ENCODE results near the gene SMARCB1. TPM values are rescaled to one million over a fixed set of nuclear protein-coding genes. Genes with fewer than 3 reads are reported as not detected.

SMARCB1 gene
- total RNA-seq, 1 donor from 2014 or later, result 99.8 TPM

GRCh38 chr22:23764899-23765881, 21.6 kb upstream of the SMARCB1 start:
- DNase-seq (ENCODE audit: low spot score), result no peak

GRCh38 chr22:23767303-23767672, 19.5 kb upstream of the SMARCB1 start:
- Mint-ChIP-seq H3K27ac (peak overlapping the region; percentile 55), H3K27me3 (ENCODE audit: insufficient read depth) (peaks cover 6% of the 10 kb centered on the region), H3K4me3 (peak overlapping the region; percentile 81), H3K4me1 (ENCODE audit: low read depth) (peaks cover 29% of the 10 kb centered on the region), H3K36me3 (ENCODE audit: low read depth) (peaks cover 9% of the 10 kb centered on the region), H3K9me3 (no peaks in the 10 kb centered on the region)
- intact Hi-C loops (cut with micrococcal nuclease), result loop anchor here (1.0 to 5.0 kb wide), 5 partner anchors 20 to 225 kb away; no protein-coding TSS in a partner anchor
- no peak for DNase-seq (ENCODE audit: low spot score)

More at GRCh38 chr22:23764899-23765881, 21.6 kb upstream of the SMARCB1 start:
- intact Hi-C loops (cut with micrococcal nuclease), result loop anchor here (5.0 kb wide), 3 partner anchors 147 to 223 kb away; no protein-coding TSS in a partner anchor
- Mint-ChIP-seq H3K4me1 (ENCODE audit: low read depth) (peaks cover 25% of the 10 kb centered on the region), H3K4me3 (peak overlapping the region; percentile 51), H3K36me3 (ENCODE audit: low read depth) (peaks cover 9% of the 10 kb centered on the region), H3K27ac (no peak overlapping the region), H3K27me3 (ENCODE audit: insufficient read depth) (no peaks in the 10 kb centered on the region), H3K9me3 (no peaks in the 10 kb centered on the region)

- peak within 1 kb of the TSS; percentile 86 for H3K4me3 Mint-ChIP-seq
- DNase-seq (ENCODE audit: low spot score), result peak; percentile 77
- no peaks in the 10 kb centered on the region for H3K9me3 Mint-ChIP-seq
- peaks cover 6% of the 10 kb centered on the region for H3K27me3 Mint-ChIP-seq (ENCODE audit: insufficient read depth)
- H3K27ac Mint-ChIP-seq, result peak within 1 kb of the TSS; percentile 67
- H3K4me1 Mint-ChIP-seq (ENCODE audit: low read depth), result peaks cover 24% of the 10 kb centered on the region
- peaks cover 9% of the 10 kb centered on the region for H3K36me3 Mint-ChIP-seq (ENCODE audit: low read depth)
- intact Hi-C loops (cut with micrococcal nuclease), result loop anchor here (1.0 to 5.0 kb wide), 7 partner anchors 19 to 226 kb away; partner anchors contain the start of gene DERL3
Observed at GRCh38 chr22:23767673-23768548, 18.9 kb upstream of the SMARCB1 start, which contains the start of gene CHCHD10. TSS of gene CHCHD10 (minus strand) at chr22:23767972. CDS start at chr22:23767874, 98 bp downstream.

GRCh38 chr22:23769321-23769965, 17.3 kb upstream of the SMARCB1 start:
- Mint-ChIP-seq H3K9me3 (no peaks in the 10 kb centered on the region), H3K4me3 (peak overlapping the region; percentile 37), H3K36me3 (ENCODE audit: low read depth) (peaks cover 6% of the 10 kb centered on the region), H3K4me1 (ENCODE audit: low read depth) (peaks cover 14% of the 10 kb centered on the region), H3K27ac (peak overlapping the region; percentile 63), H3K27me3 (ENCODE audit: insufficient read depth) (peaks cover 14% of the 10 kb centered on the region)
- DNase-seq (ENCODE audit: low spot score), result no peak
- intact Hi-C loops (cut with micrococcal nuclease), result loop anchor here (5.0 kb wide), 3 partner anchors 143 to 227 kb away; no protein-coding TSS in a partner anchor

- Mint-ChIP-seq H3K27ac (no peak overlapping the region), H3K27me3 (ENCODE audit: insufficient read depth) (peaks cover 19% of the 10 kb centered on the region), H3K4me1 (ENCODE audit: low read depth) (peaks cover 4% of the 10 kb centered on the region), H3K9me3 (no peaks in the 10 kb centered on the region), H3K4me3 (peak overlapping the region; percentile 57), H3K36me3 (ENCODE audit: low read depth) (no peaks in the 10 kb centered on the region)
- DNase-seq (ENCODE audit: low spot score), result no peak
- intact Hi-C loops (cut with micrococcal nuclease), result loop anchor here (1.0 kb wide), 1 partner anchor 15 kb away; no protein-coding TSS in a partner anchor
Observed at GRCh38 chr22:23772315-23772648, 14.5 kb upstream of the SMARCB1 start.

GRCh38 chr22:23772649-23773473, 13.9 kb upstream of the SMARCB1 start, which contains the start of gene MMP11:
TSS of gene MMP11 (plus strand) at chr22:23772849. CDS start at chr22:23772871, 22 bp downstream.
- peak; percentile 34 for DNase-seq (ENCODE audit: low spot score)
- Mint-ChIP-seq H3K27me3 (ENCODE audit: insufficient read depth) (peaks cover 19% of the 10 kb centered on the region), H3K4me1 (ENCODE audit: low read depth) (peaks cover 4% of the 10 kb centered on the region), H3K27ac (no peak within 1 kb of the TSS), H3K36me3 (ENCODE audit: low read depth) (no peaks in the 10 kb centered on the region), H3K4me3 (peak within 1 kb of the TSS; percentile 57), H3K9me3 (no peaks in the 10 kb centered on the region)
- intact Hi-C loops (cut with micrococcal nuclease), result loop anchor here (1.0 kb wide), 1 partner anchor 14 kb away; no protein-coding TSS in a partner anchor

GRCh38 chr22:23773483-23774113, 13.2 kb upstream of the SMARCB1 start:
- intact Hi-C loops (cut with micrococcal nuclease), result no loop called here
- Mint-ChIP-seq H3K9me3 (no peaks in the 10 kb centered on the region), H3K36me3 (ENCODE audit: low read depth) (no peaks in the 10 kb centered on the region), H3K27ac (no peak overlapping the region), H3K27me3 (ENCODE audit: insufficient read depth) (peaks cover 19% of the 10 kb centered on the region), H3K4me1 (ENCODE audit: low read depth) (peaks cover 4% of the 10 kb centered on the region), H3K4me3 (peak overlapping the region; percentile 4)
- DNase-seq (ENCODE audit: low spot score), result no peak

GRCh38 chr22:23774114-23774921, 12.4 kb upstream of the SMARCB1 start:
- intact Hi-C loops (cut with micrococcal nuclease), result no loop called here
- H3K27me3 Mint-ChIP-seq (ENCODE audit: insufficient read depth), result peaks cover 19% of the 10 kb centered on the region
- peak overlapping the region; percentile 40 for H3K27ac Mint-ChIP-seq
- H3K4me3 Mint-ChIP-seq, result no peak overlapping the region
- H3K36me3 Mint-ChIP-seq (ENCODE audit: low read depth), result no peaks in the 10 kb centered on the region
- no peaks in the 10 kb centered on the region for H3K9me3 Mint-ChIP-seq
- no peak for DNase-seq (ENCODE audit: low spot score)
- peaks cover 4% of the 10 kb centered on the region for H3K4me1 Mint-ChIP-seq (ENCODE audit: low read depth)

- DNase-seq (ENCODE audit: low spot score), result no peak
- intact Hi-C loops (cut with micrococcal nuclease), result no loop called here
- H3K4me1 Mint-ChIP-seq (ENCODE audit: low read depth), result peaks cover 4% of the 10 kb centered on the region
Observed at GRCh38 chr22:23774922-23775436, 11.8 kb upstream of the SMARCB1 start.

GRCh38 chr22:23775779-23776375, 10.9 kb upstream of the SMARCB1 start:
- Mint-ChIP-seq H3K9me3 (no peaks in the 10 kb centered on the region), H3K36me3 (ENCODE audit: low read depth) (no peaks in the 10 kb centered on the region), H3K27me3 (ENCODE audit: insufficient read depth) (peaks cover 19% of the 10 kb centered on the region), H3K4me1 (ENCODE audit: low read depth) (peaks cover 4% of the 10 kb centered on the region), H3K27ac (no peak overlapping the region), H3K4me3 (no peak overlapping the region)
- intact Hi-C loops (cut with micrococcal nuclease), result no loop called here
- DNase-seq (ENCODE audit: low spot score), result no peak

More at GRCh38 chr22:23774922-23775436, 11.8 kb upstream of the SMARCB1 start:
- H3K9me3 Mint-ChIP-seq, result no peaks in the 10 kb centered on the region
- H3K27ac Mint-ChIP-seq, result no peak overlapping the region
- H3K27me3 Mint-ChIP-seq (ENCODE audit: insufficient read depth), result peaks cover 19% of the 10 kb centered on the region
- H3K4me3 Mint-ChIP-seq, result no peak overlapping the region
- no peaks in the 10 kb centered on the region for H3K36me3 Mint-ChIP-seq (ENCODE audit: low read depth)

All from activated T-helper 1 cell treated with anti-CD3 and anti-CD28 coated beads, Interleukin-12 subunit alpha, Interleukin-12 subunit beta, Interleukin-2, Interleukin-4 antibody, amounts not matched to agents 30 ng/mL and 10 ng/mL and 1 ng/mL, durations not matched to agents 14 hours and 24 hours and 36 hours (primary cell).